NOMO-1 (cell line): ENCODE results near the gene ACP2.

Experiments
- DNase-seq, 2 experiments: peaks; one replicate each; lab custom pipeline; 2025; ENCODE audit not compliant: unreplicated experiment in 2 of 2; lab: John Stamatoyannopoulos, UW

ACP2 gene, protein sequence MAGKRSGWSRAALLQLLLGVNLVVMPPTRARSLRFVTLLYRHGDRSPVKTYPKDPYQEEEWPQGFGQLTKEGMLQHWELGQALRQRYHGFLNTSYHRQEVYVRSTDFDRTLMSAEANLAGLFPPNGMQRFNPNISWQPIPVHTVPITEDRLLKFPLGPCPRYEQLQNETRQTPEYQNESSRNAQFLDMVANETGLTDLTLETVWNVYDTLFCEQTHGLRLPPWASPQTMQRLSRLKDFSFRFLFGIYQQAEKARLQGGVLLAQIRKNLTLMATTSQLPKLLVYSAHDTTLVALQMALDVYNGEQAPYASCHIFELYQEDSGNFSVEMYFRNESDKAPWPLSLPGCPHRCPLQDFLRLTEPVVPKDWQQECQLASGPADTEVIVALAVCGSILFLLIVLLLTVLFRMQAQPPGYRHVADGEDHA

DNA sequence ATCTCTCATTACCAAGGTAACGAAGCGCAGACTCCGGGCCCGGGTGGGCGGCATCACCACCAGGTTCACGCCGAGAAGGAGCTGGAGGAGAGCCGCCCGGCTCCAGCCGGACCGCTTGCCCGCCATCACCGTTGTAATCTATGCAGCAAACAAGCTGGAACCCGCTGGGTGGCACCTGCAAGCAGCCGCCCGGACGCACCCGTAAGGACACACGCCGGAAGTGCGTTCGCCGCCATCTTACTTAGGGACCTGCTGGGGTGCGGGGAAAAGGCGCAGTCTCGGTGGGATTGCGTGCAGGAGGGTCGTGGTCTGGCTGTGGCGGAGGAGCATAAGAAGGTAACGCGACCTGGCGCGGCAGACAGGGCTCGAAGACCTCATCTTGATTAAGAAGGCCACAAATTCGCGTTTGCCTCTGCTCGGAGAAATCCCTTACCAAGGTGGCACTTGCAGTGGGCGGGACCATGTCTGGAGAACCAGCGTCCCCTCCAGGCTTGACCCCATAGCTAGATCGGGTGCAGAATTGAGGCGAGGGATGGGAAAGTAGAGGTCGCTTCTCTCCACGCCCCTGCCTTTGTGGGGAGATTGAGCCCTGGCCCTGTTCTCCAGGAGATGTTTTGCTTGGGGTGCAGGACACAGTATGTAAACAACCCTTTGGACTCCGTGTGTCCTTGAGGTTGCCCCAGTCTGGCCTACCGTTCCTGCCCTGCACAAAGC, at the start of gene ACP2:
Gene ACP2 (minus strand): TSS at position 151 of the 714 bp plus-strand sequence. CDS start 25 bp downstream, at position 126.
- DNase-seq, result peak; percentile 75 to 78

DNA sequence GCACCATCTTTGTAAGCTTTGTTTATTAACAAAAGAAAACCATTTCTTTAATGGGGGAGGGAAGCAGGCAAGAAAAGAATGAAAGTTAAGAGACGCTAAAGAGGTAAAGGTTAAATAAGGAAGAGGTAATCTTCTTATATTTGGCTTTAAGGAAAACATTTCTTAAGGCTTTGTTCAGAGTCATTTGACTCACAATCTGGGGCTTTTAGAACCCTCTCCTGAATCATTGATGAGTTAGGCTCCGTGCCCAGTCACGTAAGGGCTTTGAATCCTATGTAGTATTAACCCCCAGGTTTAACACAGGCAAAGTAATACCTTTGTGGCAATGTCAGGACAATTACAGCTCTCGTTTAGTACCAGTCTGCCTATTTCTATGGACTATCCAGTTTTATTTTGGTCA, 47.4 kb upstream of the ACP2 start:
- DNase-seq, result no peak

DNA sequence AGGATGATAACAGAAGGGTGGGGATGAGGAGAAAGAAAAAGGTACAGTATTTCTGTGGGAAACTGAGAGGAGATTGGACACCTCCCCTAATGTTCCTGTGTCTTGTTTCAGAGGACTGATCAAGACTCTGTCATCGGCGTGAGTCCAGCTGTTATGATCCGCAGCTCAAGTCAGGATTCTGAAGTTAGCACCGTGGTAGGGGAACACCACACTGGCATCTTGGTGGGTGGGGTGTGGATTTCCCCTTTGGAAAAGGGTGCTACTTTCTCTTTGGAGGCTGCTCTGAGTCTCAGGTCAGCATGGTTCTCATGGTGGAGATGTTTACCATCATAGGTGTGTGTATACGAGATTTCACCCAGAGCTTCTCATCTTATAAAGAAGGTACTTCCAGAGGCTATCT, 46.8 kb upstream of the ACP2 start:
- DNase-seq, result no peak

DNA sequence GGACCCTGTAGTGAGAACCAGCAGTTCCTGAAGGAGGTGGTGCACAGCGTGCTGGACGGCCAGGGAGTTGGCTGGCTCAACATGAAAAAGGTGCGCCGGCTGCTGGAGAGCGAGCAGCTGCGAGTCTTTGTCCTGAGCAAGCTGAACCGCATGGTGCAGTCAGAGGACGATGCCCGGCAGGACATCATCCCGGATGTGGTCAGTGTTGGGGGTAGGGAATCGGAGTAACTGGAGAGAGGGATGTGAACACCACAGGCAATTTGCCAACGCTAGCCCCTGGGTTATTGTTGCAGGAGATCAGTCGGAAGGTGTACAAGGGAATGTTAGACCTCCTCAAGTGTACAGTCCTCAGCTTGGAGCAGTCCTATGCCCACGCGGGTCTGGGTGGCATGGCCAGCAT, 41.2 kb upstream of the ACP2 start:
- no peak for DNase-seq

DNA sequence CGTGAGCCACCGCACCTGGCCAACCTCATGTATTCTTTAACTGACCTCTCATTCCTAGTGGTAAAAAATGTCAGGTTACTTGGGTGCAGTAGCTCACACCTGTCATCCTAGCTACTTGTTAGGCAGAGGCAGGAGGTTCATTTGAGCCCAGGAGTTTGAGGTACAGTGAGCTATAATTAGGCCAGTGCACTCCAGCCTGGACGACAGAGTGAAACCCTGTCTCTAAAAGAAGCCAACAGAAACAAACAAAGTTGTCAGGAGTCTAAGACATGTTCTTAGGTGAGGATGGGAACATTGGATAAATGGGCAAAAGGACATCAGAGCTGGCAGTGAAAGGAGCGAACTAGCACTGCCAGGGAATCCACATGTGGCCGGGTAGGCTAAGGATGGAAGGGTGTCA, 39.5 kb upstream of the ACP2 start:
- no peak for DNase-seq

DNA sequence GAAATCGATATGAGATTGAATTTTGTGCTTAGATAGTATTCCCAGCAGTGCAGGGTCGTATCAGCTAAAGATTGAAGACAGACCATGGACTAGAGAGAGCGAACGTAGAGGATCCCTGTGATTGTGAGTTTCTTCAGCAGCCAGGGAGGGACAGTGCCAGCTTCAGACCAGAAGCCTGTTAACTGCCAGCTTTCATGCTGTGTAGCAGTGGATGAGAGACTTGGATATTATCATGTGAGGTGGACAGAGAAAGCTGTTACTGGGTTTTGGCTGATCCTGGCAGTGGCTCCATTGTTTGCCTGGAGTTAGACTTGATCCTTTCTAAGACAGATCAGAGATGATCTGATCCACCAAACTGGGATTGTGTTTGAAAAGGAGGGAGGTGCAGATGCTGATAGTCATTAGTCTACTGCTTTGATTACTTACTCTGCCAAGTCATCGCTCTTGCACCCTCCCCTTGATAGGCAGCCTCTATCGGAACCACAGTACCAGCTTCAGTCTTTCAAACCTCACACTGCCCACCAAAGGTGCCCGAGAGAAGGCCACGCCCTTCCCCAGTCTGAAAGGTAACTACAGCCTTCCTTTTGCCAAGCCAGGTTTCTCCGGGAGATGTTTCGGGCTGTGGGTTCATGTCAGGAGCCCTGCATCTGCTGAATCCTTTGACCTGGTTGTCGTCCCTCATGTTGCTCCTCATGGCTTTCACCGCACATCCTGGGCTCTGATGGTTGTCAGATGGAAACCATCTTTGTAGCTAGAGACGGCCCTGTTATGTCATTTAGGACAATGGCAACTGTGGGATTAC, 37.6 kb upstream of the ACP2 start:
- DNase-seq, result no peak

DNA sequence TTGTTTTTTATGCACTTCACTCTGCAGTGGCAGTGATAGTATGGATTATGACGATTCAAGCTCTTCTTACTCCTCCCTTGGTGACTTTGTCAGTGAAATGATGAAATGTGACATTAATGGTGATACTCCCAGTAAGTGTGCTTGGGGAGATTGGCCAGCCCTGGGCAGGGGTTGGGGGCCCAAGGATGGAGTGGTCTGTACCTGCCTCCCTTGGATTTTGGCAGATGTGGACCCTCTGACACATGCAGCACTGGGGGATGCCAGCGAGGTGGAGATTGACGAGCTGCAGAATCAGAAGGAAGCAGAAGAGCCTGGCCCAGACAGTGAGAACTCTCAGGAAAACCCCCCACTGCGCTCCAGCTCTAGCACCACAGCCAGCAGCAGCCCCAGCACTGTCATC, 35.5 kb upstream of the ACP2 start:
- no peak for DNase-seq

DNA sequence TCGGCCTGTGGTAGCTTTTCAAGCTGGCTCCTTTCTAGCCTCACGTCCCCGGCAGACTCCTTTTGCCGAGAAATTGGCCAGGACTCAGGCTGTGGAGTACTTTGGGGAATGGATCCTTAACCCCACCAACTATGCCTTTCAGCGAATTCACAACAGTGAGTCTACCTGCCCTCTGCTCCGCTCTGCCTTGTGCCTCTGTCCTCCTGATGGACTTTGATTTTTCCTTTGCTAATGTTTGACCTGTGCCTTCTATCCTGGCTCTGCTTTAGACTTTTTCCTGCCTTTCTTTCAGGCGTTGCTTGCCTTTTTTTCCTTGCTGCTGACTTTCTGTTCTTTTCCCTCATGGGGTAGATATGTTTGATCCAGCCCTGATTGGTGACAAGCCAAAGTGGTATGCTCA, 33.8 kb upstream of the ACP2 start:
- DNase-seq, result no peak

DNA sequence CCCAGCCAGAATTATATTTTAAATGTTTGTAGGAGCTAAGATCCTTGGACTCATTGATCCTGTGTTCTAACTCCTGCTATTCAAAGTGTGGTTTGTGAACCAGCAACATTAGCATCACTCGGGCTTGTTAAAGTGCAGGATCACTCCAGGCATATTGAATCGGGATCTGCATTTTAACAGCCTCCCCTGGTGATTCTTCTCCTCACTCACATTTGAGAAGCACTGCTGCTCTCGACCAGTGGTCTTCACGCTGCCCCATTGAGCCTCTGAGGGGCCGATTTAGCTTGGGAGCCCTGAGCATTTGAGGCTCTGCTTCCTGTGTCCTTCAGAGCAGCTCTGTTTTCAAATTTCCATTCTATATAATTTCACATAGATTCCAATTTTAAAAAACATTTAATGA, 32.2 kb upstream of the ACP2 start:
- DNase-seq, result no peak

DNA sequence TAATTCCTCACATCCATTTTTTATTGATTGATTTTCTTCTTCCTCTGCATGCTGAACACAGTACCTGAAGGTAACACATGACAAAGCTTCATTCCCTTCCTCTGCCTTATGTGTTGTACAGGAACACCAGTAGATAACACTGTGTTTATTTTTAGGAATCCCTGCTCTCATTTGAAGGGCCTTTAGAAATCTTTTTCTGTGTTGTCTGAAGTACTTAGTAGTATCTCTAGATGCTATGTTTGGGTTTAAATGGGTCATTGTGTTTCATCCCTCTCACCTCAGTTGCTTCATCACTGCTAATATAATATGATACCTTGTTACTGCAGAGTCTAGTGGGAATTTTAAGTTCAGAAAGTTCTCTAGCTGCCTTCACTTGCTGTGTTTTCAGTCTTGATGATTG, 31.5 kb upstream of the ACP2 start:
- DNase-seq, result no peak

DNA sequence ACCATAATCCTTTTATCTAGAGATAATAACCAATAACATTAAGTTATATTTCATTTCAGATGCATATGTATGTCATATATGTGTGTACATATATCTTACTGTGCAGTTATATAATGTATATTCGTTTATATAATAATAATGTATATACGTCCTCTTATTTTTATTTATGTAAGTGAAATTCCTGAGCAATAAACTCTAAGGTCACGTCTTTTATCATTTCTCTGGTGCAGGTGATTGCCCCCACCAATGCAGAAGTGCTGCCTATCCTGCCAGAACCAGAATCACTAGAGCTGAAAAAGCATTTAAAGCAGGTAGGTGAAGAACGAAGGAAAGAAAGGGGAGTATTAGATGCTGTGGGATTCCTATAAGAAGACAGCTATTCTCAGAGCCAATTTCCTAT, 30.2 kb upstream of the ACP2 start:
- DNase-seq, result no peak

DNA sequence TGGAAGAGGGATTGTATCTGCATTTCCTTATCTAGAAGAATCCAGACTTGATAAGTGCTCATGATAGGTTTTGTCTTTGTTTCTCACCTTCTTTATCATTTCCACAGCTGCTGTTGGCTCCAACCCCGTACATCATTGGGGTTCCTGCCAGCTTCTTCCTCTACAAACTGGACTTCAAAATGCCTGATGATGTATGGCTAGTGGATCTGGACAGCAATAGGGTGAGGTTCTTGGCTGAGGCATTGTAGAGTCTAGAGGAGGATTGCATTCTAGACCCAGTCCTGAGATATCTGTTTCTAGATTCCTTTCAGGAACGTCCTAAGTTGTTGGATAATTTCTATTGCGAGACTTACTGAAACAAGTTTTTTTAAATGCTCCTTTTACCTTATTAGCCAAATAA, 29.4 kb upstream of the ACP2 start:
- no peak for DNase-seq

DNA sequence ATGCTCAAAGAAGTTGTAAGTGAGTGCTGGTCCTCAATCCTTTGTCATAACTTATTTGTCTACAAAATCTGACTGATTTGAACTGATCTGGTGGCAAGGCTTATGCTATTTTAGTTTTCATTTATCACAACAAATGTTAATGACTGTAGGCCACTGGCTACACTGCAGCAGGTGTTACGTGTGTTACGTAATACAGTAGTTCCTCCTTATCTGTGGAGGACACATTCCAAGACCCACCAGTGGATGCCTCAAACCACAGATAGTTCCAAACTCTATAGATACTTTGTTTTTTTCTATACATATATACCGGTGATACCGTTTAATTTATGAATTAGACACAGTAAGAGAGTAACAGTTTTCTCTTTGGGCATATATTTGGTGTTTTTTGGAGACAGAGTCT, 28.3 kb upstream of the ACP2 start:
- no peak for DNase-seq

DNA sequence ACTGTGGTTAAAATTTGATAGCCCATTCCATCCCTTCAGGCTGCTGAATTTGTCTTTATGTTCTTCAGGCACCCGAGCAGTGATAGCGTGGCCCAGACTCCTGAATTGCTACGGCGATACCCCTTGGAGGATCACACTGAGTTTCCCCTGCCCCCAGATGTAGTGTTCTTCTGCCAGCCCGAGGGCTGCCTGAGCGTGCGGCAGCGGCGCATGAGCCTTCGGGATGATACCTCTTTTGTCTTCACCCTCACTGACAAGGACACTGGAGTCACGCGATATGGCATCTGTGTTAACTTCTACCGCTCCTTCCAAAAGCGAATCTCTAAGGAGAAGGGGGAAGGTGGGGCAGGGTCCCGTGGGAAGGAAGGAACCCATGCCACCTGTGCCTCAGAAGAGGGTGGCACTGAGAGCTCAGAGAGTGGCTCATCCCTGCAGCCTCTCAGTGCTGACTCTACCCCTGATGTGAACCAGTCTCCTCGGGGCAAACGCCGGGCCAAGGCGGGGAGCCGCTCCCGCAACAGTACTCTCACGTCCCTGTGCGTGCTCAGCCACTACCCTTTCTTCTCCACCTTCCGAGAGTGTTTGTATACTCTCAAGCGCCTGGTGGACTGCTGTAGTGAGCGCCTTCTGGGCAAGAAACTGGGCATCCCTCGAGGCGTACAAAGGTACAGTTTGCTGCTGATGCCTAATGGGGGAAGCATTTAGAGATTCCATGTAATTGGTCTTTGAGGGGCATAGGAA, 26.1 kb upstream of the ACP2 start:
- no peak for DNase-seq

DNA sequence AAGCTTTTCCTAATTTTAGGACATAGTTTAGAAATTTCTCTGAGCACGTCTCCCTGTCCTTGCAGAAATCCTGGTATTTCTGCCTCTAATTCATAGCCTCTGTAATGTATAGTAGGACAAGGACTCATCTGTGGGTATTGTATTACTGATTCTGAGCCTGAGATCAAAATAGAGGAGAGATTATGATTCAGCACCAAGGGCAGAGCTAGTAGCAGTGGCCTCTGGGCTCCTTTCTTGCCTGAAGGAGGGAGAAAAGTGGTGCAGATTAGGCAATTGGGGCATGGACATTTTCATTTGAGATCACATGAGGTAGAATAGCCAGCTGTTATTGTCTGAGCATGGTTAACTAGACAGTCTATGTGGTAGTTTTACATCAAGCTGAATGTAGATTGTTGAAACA, 24.1 kb upstream of the ACP2 start:
- peak in 1 of 2 experiments; percentile 23 for DNase-seq

DNA sequence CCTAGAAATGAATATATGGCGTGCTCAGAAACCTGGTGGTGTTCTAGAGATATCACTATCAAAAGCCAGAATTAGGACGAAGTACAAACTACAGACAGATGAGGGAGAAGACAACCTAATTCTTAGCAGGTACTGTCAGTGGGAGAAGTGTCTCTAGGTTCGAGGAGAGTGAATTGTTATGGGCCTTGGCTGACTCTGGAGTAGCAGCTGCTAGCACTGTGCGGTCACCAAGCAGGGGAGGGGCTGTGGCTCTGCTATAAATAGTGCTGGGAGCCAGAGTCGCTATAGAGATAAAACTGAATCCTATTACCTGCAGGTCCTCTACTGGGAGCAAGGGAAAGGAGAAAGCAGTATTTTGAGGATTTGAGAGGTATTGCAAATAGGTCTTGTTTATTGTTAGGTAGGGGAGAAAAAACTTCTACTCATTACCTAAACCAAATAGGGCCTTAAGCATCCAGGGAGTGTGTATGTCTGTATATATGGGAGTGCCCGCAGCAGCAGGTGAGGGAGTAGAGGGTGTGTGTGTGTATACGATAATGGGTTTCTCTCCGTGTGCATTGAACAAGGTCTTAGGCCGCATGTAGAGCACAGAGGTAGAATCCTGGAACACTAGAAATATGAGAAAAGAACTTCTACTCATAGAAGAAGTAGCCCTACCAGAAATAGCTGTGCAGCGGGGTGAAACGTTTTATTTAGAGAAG, 23.5 kb upstream of the ACP2 start:
- peak in 1 of 2 experiments; percentile 11 for DNase-seq

DNA sequence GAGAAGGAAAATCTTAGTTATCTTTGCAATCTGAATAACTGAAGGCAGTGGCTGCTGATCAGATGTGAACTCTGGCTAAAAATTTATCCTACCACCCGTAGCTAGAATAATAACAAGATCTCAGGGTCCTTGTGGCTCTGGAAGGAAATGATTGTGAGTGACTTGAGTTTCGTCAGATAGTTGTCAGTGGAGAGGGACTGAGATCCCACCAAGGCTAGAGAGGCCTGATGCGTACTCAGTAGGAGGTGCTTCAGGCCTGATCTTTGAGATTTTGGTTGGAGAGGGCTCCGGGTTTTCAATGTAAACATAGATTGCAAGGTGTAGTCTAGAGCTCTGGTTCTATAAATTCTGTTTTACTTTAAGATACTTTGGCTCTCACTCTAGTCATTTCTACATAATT, 22.7 kb upstream of the ACP2 start:
- no peak for DNase-seq

DNA sequence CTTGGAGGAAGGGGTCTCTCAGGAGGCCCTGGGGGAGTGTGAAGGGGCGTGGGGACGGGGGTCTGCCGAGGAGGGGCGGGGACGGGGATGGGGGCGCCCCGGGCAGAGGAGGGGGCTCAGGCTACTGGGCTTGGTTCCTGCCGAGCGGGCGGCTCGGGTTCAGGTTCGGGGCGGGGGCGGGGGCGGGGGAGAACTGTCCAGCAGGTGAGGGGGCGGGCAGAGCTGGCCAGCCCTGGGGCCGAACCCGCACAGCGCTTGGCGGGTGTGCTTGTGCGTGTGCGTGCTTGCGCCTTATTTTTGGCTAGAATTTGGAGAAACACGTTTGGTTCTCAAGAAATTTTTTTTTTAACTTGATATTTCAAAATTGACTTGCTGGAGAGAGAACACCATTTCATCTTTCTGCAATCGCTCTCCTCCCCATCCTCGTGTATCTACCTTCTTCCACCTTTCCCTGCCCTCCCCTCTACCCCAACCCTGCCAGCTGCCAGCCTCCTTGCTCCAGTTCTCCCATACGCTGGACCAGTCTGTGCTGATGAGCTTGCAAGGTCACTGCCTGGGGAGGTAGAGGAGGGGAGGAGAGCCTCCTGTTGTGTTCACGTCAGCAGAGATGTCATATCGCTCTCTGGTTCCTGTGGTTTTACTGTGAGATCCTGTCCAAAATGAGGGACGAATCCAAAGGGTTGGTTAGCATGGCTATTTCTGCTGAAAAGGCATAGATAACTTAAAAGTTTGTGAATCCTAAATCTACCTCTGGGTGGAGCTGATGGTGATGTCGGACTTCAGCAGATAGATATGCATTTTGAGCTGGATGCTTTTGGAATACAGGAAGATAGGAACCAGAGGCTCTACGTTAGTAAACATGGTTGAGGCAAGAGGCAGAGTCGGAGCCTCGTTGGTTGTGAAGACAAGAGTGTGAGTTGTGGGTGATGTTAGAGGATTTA, 22.0 kb upstream of the ACP2 start:
- peak in 1 of 2 experiments; percentile 50 for DNase-seq

DNA sequence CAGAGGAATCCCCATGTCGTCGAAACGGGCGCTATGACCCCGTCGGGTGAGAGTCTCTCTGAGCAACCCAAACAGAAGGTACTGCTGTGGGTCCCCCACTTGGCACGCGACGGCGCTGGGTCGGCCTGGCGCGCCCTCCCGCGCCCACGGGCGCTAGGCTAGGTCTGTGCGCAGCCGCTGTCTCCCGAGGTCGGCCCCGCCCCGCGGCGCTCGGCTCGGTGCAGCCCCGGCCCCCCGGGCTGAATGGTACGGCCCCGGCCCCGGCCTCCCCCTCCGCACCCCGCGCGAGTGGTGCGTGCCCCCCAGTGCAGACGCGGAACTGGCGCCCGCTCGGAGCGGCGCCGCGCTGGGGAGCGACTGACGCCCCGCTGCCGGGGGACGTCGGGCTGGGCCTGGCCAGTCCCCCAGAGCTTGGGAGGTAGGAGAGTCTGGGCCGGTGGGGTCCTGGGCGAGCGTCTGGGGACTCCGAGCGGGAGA, 21.3 kb upstream of the ACP2 start, which contains the start of gene MADD:
Gene MADD (plus strand): TSS at position 305 of the 477 bp plus-strand sequence.
- DNase-seq, result peak; percentile 74 to 89
